NCI-H510A treated with DMSO at 0.1 percent for 48 hours (cell line): ENCODE results near the gene ULK1.
"Not testable (repeated sequence)": the region's sequence is repeated elsewhere in the genome, so short reads cannot be mapped to it uniquely, and the experiment has no call there.

Experiments
- DNase-seq: peaks from one replicate; lab custom pipeline; 2025; lab: John Stamatoyannopoulos, UW

The ULK1 gene

DNA sequence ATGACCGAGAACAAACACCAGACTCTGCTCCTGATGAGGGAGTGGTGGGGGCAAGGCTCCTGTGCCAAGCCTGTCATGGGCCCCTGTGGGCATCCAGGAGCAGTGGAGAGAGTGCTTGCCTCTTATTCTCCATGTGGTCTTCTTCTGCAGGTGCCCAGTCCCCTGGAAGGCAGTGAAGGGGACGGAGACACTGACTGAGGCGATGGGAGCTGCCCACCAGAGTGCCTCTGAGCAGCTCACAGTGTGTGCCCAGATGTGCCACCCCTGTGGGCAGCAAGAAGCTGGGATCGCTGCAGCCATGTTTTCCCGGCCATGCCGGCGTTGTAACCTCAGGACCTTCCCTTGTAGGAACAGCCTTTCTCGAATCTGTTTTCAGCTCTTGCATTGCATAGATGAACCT is 49.0 kb downstream of the ULK1 start:
- DNase-seq, result no peak

- DNase-seq, result no peak
Observed at GRCh38 chr12:131943876-131944275, 49.5 kb downstream of the ULK1 start.

DNA sequence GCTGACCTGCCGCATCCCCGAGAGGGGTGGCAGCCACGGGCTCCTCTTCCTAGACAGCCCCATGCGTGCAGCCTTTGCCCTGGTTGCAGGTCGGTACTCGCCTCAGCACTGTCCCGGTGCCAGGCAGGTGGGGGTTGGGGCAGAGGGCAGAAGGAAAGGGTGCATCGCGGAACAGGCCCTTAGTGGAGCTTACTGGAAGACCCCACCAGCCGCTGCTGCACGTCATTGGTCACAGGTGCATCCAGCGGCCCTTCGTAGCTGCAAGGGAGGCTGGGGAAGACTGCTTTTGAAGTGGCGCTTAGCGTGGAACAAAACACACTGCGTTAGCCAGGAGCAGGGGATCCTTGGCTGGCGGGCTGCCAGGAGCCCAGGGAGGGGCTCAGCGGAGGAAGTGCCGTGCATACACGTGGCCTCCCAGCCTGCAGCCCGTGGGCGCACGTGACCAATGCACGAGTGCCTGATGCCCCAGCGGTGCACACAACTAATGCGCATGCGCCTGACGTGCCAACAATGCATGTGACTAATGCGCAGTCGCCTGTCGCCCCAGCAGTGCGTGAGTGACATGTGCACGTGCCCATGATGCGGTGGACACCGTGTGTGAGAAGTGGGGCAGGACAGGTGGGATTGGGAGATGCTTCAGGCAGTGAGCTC is 50.3 kb downstream of the ULK1 start:
- DNase-seq, result no peak

GRCh38 chr12:131946757-131947156 is 52.3 kb downstream of the ULK1 start:
- no peak for DNase-seq

DNA sequence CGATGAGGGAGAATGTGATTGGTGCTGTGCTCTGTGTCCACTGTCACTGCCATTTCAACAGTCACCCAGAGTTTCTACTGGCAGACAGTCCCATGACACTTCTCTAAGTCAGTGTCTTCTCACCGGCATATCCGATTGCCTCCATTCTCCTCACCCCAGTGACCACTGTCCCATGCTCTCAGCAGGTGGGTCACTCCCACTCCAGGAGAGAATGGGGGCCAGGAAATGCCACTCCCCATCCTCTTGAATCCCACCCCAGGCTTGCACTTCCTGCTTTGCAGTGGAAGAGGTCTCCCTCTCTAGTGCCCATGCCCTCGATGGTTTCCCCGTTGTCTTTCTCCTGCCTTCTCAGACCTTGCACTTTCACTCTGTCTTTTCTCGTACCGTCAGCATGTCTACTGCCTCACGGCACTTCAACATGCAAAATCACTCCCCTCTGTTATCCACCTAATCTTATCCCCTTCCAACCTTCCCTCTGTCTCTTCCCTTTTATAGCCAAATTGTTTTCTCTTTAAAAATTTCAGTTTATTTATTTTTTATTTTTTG is 53.1 kb downstream of the ULK1 start:
- DNase-seq, result no peak

GRCh38 chr12:131948166-131948712 is 53.8 kb downstream of the ULK1 start:
- no peak for DNase-seq

- not testable (repeated sequence) for DNase-seq
Observed at GRCh38 chr12:131948713-131949430, 54.5 kb downstream of the ULK1 start.

- peak; percentile 89 for DNase-seq
Observed at GRCh38 chr12:131949431-131950181, 55.2 kb downstream of the ULK1 start, which contains the start of gene EP400. EP400 (plus strand) TSS chr12:131949942; CDS start chr12:131960620, 10,678 bp downstream.

DNA sequence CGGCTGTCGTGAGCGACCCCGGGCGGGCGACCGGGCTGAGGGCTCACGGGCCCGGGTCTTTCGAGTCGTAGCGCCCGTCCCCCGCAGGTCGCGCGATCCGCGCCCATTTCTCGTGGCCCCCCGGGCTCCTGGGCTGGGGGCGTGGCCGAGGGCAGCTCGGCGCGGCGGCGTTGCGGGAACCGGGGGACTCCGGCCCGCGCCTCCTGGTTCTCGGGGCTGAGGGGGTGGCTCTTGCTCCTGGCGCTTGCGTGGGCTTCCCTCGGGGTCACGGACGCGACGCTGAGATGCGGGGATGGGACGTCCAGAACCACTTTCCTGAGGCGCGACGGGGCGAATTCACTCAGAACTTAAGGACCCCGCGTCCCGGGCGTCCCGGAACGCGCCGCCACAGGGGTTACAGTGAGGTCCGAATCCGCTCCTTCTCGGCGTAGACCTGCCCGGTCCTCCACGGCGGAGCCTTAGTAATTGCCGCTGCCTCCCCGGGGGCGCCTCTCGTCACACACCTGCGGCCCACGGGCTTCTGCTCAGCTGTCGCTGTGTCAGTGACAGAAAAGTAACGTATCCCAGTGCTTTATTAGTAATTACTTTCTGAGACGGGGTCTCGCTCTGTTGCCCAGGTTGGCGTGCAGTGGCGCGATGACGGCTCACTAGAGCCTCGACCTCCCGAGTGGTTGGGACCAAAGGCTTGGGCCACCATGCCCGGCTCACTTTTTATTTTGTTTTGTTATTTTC is 55.9 kb downstream of the ULK1 start:
- peak; percentile 20 for DNase-seq

DNA sequence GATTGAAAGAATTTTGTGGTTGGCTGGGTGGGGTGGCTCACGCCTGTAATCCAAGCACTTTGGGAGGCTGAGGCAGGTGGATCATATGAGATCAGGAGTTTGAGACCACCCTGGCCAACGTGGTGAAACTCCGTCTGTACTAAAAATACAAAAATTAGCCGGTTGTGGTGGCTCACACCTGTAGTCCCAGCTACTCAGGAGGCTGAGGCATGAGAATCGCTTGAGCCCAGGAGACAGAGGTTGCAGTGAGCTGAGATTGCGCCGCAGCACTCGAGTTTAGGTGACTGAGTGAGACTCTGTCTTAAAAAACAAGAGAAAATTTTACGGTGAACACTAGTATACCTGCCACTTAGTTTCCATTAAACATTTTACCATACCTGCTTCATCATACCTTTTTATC is 59.4 kb downstream of the ULK1 start:
- not testable (repeated sequence) for DNase-seq

DNA sequence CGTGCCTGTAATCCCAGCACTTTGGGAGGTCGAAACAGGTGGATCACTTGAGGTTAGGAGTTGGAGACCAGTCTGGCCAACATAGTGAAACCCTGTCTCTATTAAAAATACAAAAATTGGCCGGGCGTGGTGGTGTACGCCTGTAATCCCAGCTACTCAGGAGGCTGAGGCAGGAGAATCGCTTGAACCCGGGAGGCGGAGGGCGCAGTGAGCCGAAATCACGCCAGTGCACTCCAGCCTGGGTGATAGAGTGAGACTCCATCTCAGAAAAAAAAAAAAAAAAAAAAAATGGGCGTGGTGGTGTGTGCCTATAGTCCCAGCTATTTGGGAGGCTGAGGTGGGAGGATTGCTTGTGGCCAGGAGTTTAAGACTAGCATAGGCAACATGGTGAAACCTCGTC is 60.0 kb downstream of the ULK1 start:
- not testable (repeated sequence) for DNase-seq

GRCh38 chr12:131959116-131959515 is 64.7 kb downstream of the ULK1 start:
- no peak for DNase-seq

GRCh38 chr12:131959641-131960589 is 65.5 kb downstream of the ULK1 start:
- DNase-seq, result no peak

DNA sequence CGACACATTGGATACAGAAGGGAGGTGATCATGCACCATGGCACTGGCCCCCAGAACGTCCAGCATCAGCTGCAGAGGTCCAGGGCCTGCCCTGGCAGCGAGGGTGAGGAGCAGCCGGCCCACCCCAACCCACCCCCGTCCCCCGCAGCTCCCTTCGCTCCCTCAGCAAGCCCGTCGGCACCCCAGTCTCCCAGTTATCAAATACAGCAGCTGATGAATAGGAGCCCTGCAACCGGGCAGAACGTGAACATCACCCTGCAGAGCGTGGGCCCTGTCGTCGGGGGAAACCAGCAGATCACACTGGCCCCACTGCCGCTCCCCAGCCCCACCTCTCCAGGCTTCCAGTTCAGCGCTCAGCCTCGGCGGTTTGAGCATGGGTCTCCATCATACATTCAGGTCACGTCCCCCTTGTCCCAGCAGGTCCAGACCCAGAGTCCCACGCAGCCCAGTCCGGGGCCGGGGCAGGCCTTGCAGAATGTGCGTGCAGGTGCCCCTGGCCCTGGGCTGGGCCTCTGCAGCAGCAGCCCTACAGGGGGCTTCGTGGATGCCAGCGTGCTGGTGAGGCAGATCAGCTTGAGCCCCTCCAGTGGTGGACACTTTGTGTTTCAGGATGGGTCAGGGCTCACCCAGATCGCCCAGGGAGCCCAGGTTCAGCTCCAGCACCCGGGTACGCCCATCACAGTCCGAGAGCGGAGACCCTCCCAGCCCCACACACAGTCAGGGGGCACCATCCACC is 66.3 kb downstream of the ULK1 start:
- not testable (repeated sequence) for DNase-seq

DNA sequence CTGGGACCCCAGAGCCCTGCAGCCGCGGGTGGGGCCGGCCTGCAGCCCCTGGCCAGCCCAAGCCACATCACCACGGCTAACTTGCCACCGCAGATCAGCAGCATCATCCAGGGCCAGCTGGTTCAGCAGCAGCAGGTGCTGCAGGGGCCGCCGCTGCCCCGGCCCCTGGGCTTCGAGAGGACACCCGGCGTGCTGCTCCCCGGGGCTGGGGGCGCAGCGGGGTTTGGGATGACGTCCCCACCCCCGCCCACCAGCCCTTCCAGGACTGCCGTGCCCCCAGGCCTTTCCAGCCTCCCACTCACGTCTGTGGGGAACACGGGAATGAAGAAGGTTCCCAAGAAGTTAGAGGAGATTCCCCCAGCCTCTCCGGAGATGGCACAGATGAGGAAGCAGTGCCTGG is 66.9 kb downstream of the ULK1 start:
- not testable (repeated sequence) for DNase-seq

DNA sequence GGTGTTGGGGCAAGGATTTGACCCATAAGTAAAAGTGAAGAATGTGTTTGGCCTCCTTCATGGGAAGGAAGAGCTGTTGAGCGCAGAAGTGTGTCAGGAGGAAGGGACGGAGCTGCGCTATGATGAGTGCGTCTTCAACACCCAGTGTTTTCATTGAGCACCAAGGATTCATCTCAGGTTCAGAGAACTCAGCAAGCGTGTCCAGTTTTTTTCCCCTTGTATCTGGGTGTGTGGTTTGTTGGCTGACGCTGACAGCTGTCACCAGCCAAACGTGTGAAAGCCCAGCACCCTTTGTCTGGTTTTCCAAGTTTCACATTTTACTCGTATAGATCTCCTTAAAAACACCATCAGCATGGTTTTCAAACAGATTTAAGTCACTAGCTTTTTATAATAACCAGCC is 67.6 kb downstream of the ULK1 start:
- DNase-seq, result no peak

GRCh38 chr12:131963381-131963780 is 69.0 kb downstream of the ULK1 start:
- DNase-seq, result no peak

DNA sequence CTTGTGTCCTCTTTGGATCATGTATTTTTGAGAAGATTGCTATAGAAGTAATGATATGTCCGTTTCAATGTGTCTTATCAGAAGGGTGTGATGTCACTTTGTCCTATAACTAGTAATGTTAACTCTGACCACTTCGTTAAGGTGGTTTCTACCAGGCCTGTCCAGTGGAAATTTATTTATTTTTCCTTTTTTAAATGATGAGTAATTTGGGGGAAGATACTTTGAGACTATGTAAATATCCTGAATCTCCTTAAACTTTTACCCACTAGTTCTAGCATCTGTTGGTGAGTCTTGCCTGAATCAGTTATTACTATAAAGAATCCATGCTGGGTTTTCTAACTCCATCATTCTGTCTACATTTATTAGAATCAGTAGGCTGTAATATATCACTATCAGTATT is 70.7 kb downstream of the ULK1 start:
- no peak for DNase-seq

DNA sequence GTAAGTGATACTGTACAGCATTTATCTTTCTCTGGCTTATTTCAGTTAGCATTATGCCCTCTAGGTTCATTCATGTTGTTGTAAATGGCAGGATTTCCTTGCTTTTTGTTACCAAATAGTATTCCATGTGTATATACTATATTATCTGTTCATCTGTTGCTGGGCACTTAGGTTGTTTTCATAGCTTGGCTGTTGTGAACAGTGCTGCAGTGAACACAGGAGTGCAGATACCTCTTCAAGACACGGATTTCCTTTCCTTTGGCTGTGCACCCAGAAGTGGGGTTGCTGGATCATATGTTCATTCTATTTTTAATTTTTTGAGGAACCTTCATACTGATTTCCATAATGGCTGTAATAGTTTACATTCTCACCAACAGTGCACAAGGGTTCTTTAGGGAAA is 76.8 kb downstream of the ULK1 start:
- DNase-seq, result no peak
